Neural cell (in vitro differentiated cells): ENCODE measurements around the gene SDK1. TPM values are rescaled to one million over a fixed set of nuclear protein-coding genes. Genes with fewer than 3 reads are reported as not detected.

Experiments
- H2AFZ ChIP-seq: fragments of 200-600, 300-800 bp; sonication (generic), shearing (Covaris generic); 2 replicates; pipeline ENCODE4 v1.6.0; 2014; ENCODE audit warnings: low read depth, mild to moderate bottlenecking, antibody characterized with exemption, low read length, moderate library complexity
- H3F3A ChIP-seq: fragments of 200-600 bp; shearing (Covaris generic); 2 replicates; pipeline ENCODE4 v1.6.1; 2016; ENCODE audit warnings: mild to moderate bottlenecking, moderate library complexity, mixed read lengths, antibody characterized with exemption, low read length; ENCODE audit not compliant: insufficient read depth, poor library complexity, severe bottlenecking
- H3K27ac ChIP-seq: fragments of 200-600, 300-800 bp; sonication (generic), shearing (Covaris generic); 2 replicates; pipeline ENCODE4 v1.5.1; 2014; ENCODE audit warnings: mild to moderate bottlenecking, low read length, moderate library complexity
- H3K27me3 ChIP-seq: fragments of 300-800, 200-600 bp; sonication (generic), shearing (Covaris generic); 2 replicates; pipeline ENCODE4 v1.6.0; 2014; ENCODE audit warnings: mild to moderate bottlenecking, low read depth, low read length, moderate library complexity; ENCODE audit not compliant: insufficient read depth
- H3K36me3 ChIP-seq: fragments of 300-800, 200-600 bp; sonication (generic), shearing (Covaris generic); 2 replicates; pipeline ENCODE4 v1.5.1; 2014; ENCODE audit warnings: mild to moderate bottlenecking, antibody characterized with exemption, low read length, moderate library complexity; ENCODE audit not compliant: insufficient read depth
- H3K4me2 ChIP-seq: fragments of 300-800, 200-600 bp; sonication (generic), shearing (Covaris generic); 2 replicates; pipeline ENCODE4 v1.6.0; 2014; ENCODE audit warnings: mild to moderate bottlenecking, low read length
- H3K4me3 ChIP-seq: fragments of 300-800, 200-600 bp; sonication (generic), shearing (Covaris generic); 2 replicates; pipeline ENCODE4 v1.5.1; 2014; ENCODE audit warnings: mild to moderate bottlenecking, low read length, moderate library complexity
- H3K79me2 ChIP-seq: fragments of 200-600 bp; shearing (Covaris generic); replicated peaks from 2 replicates; pipeline ENCODE4 v1.6.0; 2014; ENCODE audit warnings: mild to moderate bottlenecking, low read length, moderate library complexity; ENCODE audit not compliant: insufficient read depth
- H3K9ac ChIP-seq: fragments of 300-800, 200-600 bp; sonication (generic), shearing (Covaris generic); 2 replicates; pipeline ENCODE4 v1.6.1; 2016; ENCODE audit warnings: mild to moderate bottlenecking, low read length, mixed read lengths
- H3K9me2 ChIP-seq: fragments of 200-600 bp; shearing (Covaris generic); 2 replicates; pipeline ENCODE4 v1.6.1; 2016; ENCODE audit warnings: mild to moderate bottlenecking, low read length, mixed read lengths; ENCODE audit not compliant: insufficient read depth
- H3K9me3 ChIP-seq: fragments of 200-600, 300-800 bp; sonication (generic), shearing (Covaris generic); 2 replicates; pipeline ENCODE4 v1.6.1; 2016; ENCODE audit warnings: mild to moderate bottlenecking, mixed run types, low read length, moderate library complexity, mixed read lengths
- H4K20me1 ChIP-seq: fragments of 200-600 bp; shearing (Covaris generic); 2 replicates; pipeline ENCODE4 v1.6.1; 2016; ENCODE audit warnings: mild to moderate bottlenecking, mixed run types; ENCODE audit not compliant: insufficient read depth
- EP300 ChIP-seq: fragments of 450-650 bp; conservative IDR thresholded peaks from 2 replicates; pipeline ENCODE4 v1.6.1; 2014; ENCODE audit warnings: antibody characterized with exemption, mild to moderate bottlenecking, moderate library complexity; ENCODE audit not compliant: poor library complexity, severe bottlenecking
- EZH2 ChIP-seq: fragments of 200-600, 300-800 bp; shearing (Covaris generic), sonication (generic); IDR thresholded peaks from 2 replicates; pipeline ENCODE4 v1.6.1; 2014; ENCODE audit warnings: antibody characterized with exemption, low read length, borderline replicate concordance, mild to moderate bottlenecking; ENCODE audit not compliant: insufficient read depth, poor library complexity, severe bottlenecking
- MXI1 ChIP-seq: fragments of 450-650 bp; conservative IDR thresholded peaks from 2 replicates; pipeline ENCODE4 v1.6.1; 2014; ENCODE audit warnings: antibody characterized with exemption, mild to moderate bottlenecking; ENCODE audit not compliant: poor library complexity, severe bottlenecking
- POLR2AphosphoS5 ChIP-seq: IDR thresholded peaks from 2 replicates; pipeline ENCODE4 v1.6.1; 2012
- RAD21 ChIP-seq: fragments of 450-650 bp; conservative IDR thresholded peaks from 2 replicates; pipeline ENCODE4 v1.6.1; 2014; ENCODE audit warnings: antibody characterized with exemption, mild to moderate bottlenecking, moderate library complexity
- SMC3 ChIP-seq: fragments of 450-650 bp; conservative IDR thresholded peaks from 2 replicates; pipeline ENCODE4 v1.6.1; 2014; ENCODE audit warnings: antibody characterized with exemption, mild to moderate bottlenecking, moderate library complexity; ENCODE audit not compliant: poor library complexity
- TAF1 ChIP-seq: IDR thresholded peaks from 2 replicates; pipeline ENCODE4 v1.6.1; 2012; ENCODE audit warnings: low read depth
- polyA plus RNA-seq: library from polyadenylated mRNA; depleted of rRNA; stranded (reverse); fragments of >200 nt; gene quantifications from 2 replicates; pipeline ENCODE4 v1.2.3, GENCODE V29; 2014
- TF ChIP-seq, protein P1 (sequence below): fragments of 450-650 bp; IDR thresholded peaks from 2 replicates; pipeline ENCODE4 v1.5.1; 2014; ENCODE audit warnings: antibody characterized with exemption, mild to moderate bottlenecking, moderate library complexity; ENCODE audit not compliant: poor library complexity, severe bottlenecking
- TF ChIP-seq, protein P2 (sequence below): IDR thresholded peaks from 2 replicates; pipeline ENCODE4 v1.6.1; 2012; ENCODE audit warnings: borderline replicate concordance

The SDK1 gene
- polyA plus RNA-seq, 1 donor from 2014 or later = 2.7 TPM

DNA sequence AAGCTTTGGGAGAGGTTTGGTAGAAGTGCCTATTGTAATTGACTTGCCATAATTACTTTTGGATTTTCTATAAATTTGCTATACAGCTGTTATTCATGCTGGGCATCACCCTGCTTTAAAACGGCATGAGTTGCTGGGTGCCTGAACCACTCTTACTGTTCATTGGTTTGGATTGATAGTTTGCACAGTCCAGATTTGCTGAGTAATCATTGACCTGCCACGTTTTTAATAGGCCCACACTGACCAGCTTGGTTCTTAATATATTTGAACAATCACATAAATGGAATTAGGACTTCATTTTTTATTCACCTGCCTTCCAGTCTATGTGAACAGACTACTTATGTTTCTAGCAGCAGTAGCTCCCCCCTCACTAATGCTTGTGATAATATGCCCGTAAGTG lies 630.8 kb downstream of the SDK1 start:
- H3K27me3 ChIP-seq = no peaks in the 10 kb centered on the region
- no peak overlapping the region for H3K4me2 ChIP-seq
- H3F3A ChIP-seq = no peaks in the 10 kb centered on the region
- no peak overlapping the region for H2AFZ ChIP-seq
- H3K4me3 ChIP-seq = no peak overlapping the region
- no peaks in the 10 kb centered on the region for H4K20me1 ChIP-seq
- TF ChIP-seq RAD21 = no peak
- H3K9ac ChIP-seq = no peak overlapping the region
- no peak overlapping the region for H3K27ac ChIP-seq
- H3K9me2 ChIP-seq = no peaks in the 10 kb centered on the region
- no peaks in the 10 kb centered on the region for H3K79me2 ChIP-seq
- H3K36me3 ChIP-seq = no peaks in the 10 kb centered on the region
- H3K9me3 ChIP-seq = no peaks in the 10 kb centered on the region

DNA sequence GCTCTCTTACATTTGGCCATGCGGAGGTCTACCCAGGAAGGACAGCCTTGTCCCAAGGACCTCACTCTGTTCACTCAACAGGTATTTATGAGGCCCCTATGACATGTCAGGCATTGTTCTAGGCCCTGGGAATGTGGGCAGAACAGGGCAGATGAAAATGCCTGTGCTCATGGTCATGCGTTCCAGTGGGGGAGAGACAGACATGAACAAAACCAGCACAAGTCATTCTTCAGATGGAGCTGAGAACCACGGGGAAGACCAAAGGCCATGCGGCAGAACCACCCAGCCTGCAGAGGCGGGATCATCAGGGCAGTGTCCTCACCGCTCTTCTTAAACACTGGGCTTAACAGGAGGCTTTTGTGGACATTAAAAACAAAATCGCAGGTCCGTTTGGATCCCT lies 636.1 kb downstream of the SDK1 start:
- H3K9me2 ChIP-seq = no peaks in the 10 kb centered on the region
- TF ChIP-seq EZH2 (no peak), POLR2AphosphoS5 (no peak), RAD21 (no peak), SMC3 (no peak), TAF1 (no peak), EP300 (no peak), MXI1 (no peak)
- TF ChIP-seq, protein P1, sequence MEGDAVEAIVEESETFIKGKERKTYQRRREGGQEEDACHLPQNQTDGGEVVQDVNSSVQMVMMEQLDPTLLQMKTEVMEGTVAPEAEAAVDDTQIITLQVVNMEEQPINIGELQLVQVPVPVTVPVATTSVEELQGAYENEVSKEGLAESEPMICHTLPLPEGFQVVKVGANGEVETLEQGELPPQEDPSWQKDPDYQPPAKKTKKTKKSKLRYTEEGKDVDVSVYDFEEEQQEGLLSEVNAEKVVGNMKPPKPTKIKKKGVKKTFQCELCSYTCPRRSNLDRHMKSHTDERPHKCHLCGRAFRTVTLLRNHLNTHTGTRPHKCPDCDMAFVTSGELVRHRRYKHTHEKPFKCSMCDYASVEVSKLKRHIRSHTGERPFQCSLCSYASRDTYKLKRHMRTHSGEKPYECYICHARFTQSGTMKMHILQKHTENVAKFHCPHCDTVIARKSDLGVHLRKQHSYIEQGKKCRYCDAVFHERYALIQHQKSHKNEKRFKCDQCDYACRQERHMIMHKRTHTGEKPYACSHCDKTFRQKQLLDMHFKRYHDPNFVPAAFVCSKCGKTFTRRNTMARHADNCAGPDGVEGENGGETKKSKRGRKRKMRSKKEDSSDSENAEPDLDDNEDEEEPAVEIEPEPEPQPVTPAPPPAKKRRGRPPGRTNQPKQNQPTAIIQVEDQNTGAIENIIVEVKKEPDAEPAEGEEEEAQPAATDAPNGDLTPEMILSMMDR = no peak
- TF ChIP-seq, protein P2, sequence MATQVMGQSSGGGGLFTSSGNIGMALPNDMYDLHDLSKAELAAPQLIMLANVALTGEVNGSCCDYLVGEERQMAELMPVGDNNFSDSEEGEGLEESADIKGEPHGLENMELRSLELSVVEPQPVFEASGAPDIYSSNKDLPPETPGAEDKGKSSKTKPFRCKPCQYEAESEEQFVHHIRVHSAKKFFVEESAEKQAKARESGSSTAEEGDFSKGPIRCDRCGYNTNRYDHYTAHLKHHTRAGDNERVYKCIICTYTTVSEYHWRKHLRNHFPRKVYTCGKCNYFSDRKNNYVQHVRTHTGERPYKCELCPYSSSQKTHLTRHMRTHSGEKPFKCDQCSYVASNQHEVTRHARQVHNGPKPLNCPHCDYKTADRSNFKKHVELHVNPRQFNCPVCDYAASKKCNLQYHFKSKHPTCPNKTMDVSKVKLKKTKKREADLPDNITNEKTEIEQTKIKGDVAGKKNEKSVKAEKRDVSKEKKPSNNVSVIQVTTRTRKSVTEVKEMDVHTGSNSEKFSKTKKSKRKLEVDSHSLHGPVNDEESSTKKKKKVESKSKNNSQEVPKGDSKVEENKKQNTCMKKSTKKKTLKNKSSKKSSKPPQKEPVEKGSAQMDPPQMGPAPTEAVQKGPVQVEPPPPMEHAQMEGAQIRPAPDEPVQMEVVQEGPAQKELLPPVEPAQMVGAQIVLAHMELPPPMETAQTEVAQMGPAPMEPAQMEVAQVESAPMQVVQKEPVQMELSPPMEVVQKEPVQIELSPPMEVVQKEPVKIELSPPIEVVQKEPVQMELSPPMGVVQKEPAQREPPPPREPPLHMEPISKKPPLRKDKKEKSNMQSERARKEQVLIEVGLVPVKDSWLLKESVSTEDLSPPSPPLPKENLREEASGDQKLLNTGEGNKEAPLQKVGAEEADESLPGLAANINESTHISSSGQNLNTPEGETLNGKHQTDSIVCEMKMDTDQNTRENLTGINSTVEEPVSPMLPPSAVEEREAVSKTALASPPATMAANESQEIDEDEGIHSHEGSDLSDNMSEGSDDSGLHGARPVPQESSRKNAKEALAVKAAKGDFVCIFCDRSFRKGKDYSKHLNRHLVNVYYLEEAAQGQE = no peak
- no peaks in the 10 kb centered on the region for H3K27me3 ChIP-seq
- H3F3A ChIP-seq = no peaks in the 10 kb centered on the region
- H2AFZ ChIP-seq = no peak overlapping the region
- H3K9me3 ChIP-seq = no peaks in the 10 kb centered on the region
- no peak overlapping the region for H3K9ac ChIP-seq
- no peaks in the 10 kb centered on the region for H3K79me2 ChIP-seq
- no peaks in the 10 kb centered on the region for H3K36me3 ChIP-seq
- H3K4me2 ChIP-seq = no peak overlapping the region
- no peaks in the 10 kb centered on the region for H4K20me1 ChIP-seq
- H3K27ac ChIP-seq = no peak overlapping the region
- H3K4me3 ChIP-seq = no peak overlapping the region

DNA sequence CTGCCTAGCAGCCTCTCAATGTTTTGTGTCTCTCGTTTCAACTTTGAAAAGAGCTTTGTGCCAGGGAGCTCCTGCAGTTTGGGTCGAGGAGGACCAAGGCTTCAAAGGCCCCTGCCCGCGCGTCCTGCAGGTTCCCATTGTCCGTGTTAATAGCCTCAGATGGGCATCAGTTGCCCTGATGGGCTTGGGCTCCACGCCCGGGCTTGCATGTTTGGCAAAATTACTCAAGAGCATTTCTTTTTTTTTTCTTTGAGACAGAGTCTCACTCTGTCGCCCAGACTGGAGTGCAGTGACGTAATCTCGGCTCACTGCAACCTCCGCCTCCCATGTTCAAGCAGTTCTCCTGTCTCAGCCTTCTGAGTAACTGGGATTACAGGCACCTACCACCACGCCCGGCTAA lies 636.6 kb downstream of the SDK1 start:
- Histone ChIP-seq H3K9ac (no peak overlapping the region), H3K4me2 (no peak overlapping the region), H4K20me1 (no peaks in the 10 kb centered on the region), H3K9me3 (no peaks in the 10 kb centered on the region), H3K79me2 (no peaks in the 10 kb centered on the region), H3K27me3 (no peaks in the 10 kb centered on the region), H2AFZ (no peak overlapping the region), H3K27ac (no peak overlapping the region), H3K36me3 (no peaks in the 10 kb centered on the region), H3K9me2 (no peaks in the 10 kb centered on the region), H3F3A (no peaks in the 10 kb centered on the region), H3K4me3 (no peak overlapping the region)
- TF ChIP-seq TAF1 (no peak), EZH2 (no peak), POLR2AphosphoS5 (no peak), EP300 (no peak), RAD21 (no peak), SMC3 (no peak), MXI1 (no peak)
- TF ChIP-seq, protein P1 = no peak
- TF ChIP-seq, protein P2 = no peak
